Measurements from ENCODE around the gene GNPDA2. TPM values are rescaled to one million over a fixed set of nuclear protein-coding genes. Genes with fewer than 3 reads are reported as not detected.

The GNPDA2 gene
- total and polyA plus RNA-seq, 2 of the 4 experiments (the other 2 are of a cell fraction) = 11.0 to 13.4 TPM

- Histone ChIP-seq H3K4me3 (ENCODE audit: insufficient read depth, low read depth, low read length) (no peak overlapping the region), H3K4me1 (ENCODE audit: control insufficient read depth, insufficient read depth, low read length) (no peaks in the 10 kb centered on the region), H3K9me1 (ENCODE audit: insufficient read depth, low read length) (no peaks in the 10 kb centered on the region), H2BK20ac (ENCODE audit: low read depth, low read length) (no peak overlapping the region), H3K9me3 (ENCODE audit: control insufficient read depth, insufficient read depth, low read length) (no peaks in the 10 kb centered on the region), H2BK120ac (ENCODE audit: low read depth, low read length) (no peak overlapping the region), H3K4ac (ENCODE audit: low read depth, low read length) (no peak overlapping the region), H3K14ac (replicated peaks; ENCODE audit: low read depth, low read length) (no peak overlapping the region), H3K27me3 (ENCODE audit: control insufficient read depth, insufficient read depth, low read length) (no peaks in the 10 kb centered on the region), H2BK15ac (ENCODE audit: low read depth, low read length) (no peak overlapping the region), H2AFZ (replicated peaks; ENCODE audit: low read length, poor library complexity) (no peak overlapping the region), H3K23ac (ENCODE audit: low read depth, low read length) (no peak overlapping the region), H3K9ac (ENCODE audit: low read depth, low read length) (no peak overlapping the region), H3K27ac (ENCODE audit: insufficient read depth, low read length) (no peak overlapping the region), H3K79me1 (ENCODE audit: low read depth in 1 of 2, low read length in 2 of 2) (no peaks in the 10 kb centered on the region), H3K56ac (ENCODE audit: extremely low read depth, insufficient read depth, low read length) (no peak overlapping the region), H3K4me2 (ENCODE audit: low read depth, low read length) (no peak overlapping the region), H4K91ac (ENCODE audit: insufficient read depth, low read depth, low read length) (no peak overlapping the region), H4K5ac (ENCODE audit: low read depth, low read length) (no peak overlapping the region), H3K36me3 (ENCODE audit: control insufficient read depth, insufficient read depth, low read length) (no peaks in the 10 kb centered on the region), H2BK5ac (ENCODE audit: low read depth, low read length, poor library complexity, severe bottlenecking) (no peak overlapping the region), H4K20me1 (ENCODE audit: insufficient read depth, low read length) (no peaks in the 10 kb centered on the region), H2AK5ac (ENCODE audit: low read depth, low read length) (no peak overlapping the region), H4K8ac (ENCODE audit: low read depth in 2 of 2, low read length in 2 of 2) (no peak overlapping the region), H2AK9ac (replicated peaks; ENCODE audit: low read depth, low read length, poor library complexity) (no peak overlapping the region), H3K18ac (ENCODE audit: low read depth, low read length) (no peak overlapping the region)
- in situ Hi-C loops (cut with MboI; ENCODE audit: low sequenced_read_pairs) (no loop called here), intact Hi-C loops (cut with micrococcal nuclease) (no loop called here), dilution Hi-C loops (cut with HindIII; ENCODE audit: low sequenced_read_pairs, unreplicated experiment) (no loop called here)
- BruUV-seq (replicated peaks) = no TSS peak
- TF ChIP-seq POLR2A (IDR thresholded peaks at IDR 0.05; ENCODE audit: low read depth, low read length) (no peak), RFX5 (IDR thresholded peaks at IDR 0.05; ENCODE audit: low read depth, low read length) (no peak), CTCF (conservative IDR thresholded peaks at IDR 0.05; ENCODE audit: low read depth, low read length) (no peak), CHD1 (IDR thresholded peaks at IDR 0.05; ENCODE audit: low read depth, low read length) (no peak), NFE2L2 (IDR thresholded peaks at IDR 0.05; ENCODE audit: low read depth, low read length) (no peak), SMC3 (IDR thresholded peaks at IDR 0.05; ENCODE audit: low read depth, low read length) (no peak), USF2 (IDR thresholded peaks at IDR 0.05; ENCODE audit: low read depth, low read length) (no peak), BHLHE40 (IDR thresholded peaks at IDR 0.05; ENCODE audit: low read depth, low read length) (no peak), MAZ (IDR thresholded peaks at IDR 0.05; ENCODE audit: borderline replicate concordance, low read depth, low read length) (no peak), FOS (IDR thresholded peaks at IDR 0.05; ENCODE audit: low read depth, low read length) (no peak), RCOR1 (IDR thresholded peaks at IDR 0.05; ENCODE audit: insufficient replicate concordance, low read length) (no peak), MXI1 (IDR thresholded peaks at IDR 0.05; ENCODE audit: borderline replicate concordance, low read depth, low read length) (no peak)
- ATAC-seq (ENCODE audit: low read depth) (no peak), DNase-seq (no peak)
- POLR2A ChIA-PET (ENCODE audit: unreplicated experiment) = no interaction called here
- WGBS, 2 experiments (ENCODE audit: extremely low coverage in 2 of 2, insufficient read length in 1 of 2) = no CpG with 5 or more reads among the region's 4 CpGs
- CTCF ChIA-PET = interaction anchor here (0.6 to 1.8 kb wide), 2 partner anchors 9 to 168 kb away, joined by 3 to 4 read pairs; no protein-coding TSS in a partner anchor
Measured at GRCh38 chr4:44765116-44765515, 38.8 kb upstream of the GNPDA2 start.
